ENCODE results near the gene ADI1.

GRCh38 chr2:3463186-3463835 is 56.0 kb downstream of the ADI1 start:
- no peak for TF ChIP-seq CTCF (IDR thresholded peaks at IDR 0.05)
- TF ChIP-seq ZFX (IDR thresholded peaks at IDR 0.05; ENCODE audit: borderline replicate concordance): no peak

Measured in 22Rv1 (cell line).